IgD-negative memory B cell (primary cell): ENCODE data around the gene UCK2. TPM values are rescaled to one million over a fixed set of nuclear protein-coding genes. Genes with fewer than 3 reads are reported as not detected.
A peak's percentile ranks its signal among the peaks of the same experiment; 100 is the strongest.

Experiments used
- H3K27ac Mint-ChIP-seq, 3 donors: one replicate each; pipeline ENCODE4 v1.8.0; 2020 to 2022; ENCODE audit warnings: mild to moderate bottlenecking in 3 of 3, mixed read lengths in 3 of 3, moderate library complexity in 1 of 3
- H3K27me3 Mint-ChIP-seq: one replicate; pipeline ENCODE4 v1.8.0; 2021; ENCODE audit warnings: mixed read lengths
- H3K36me3 Mint-ChIP-seq: one replicate; pipeline ENCODE4 v1.8.0; 2020; ENCODE audit warnings: mild to moderate bottlenecking, mixed read lengths
- H3K4me1 Mint-ChIP-seq, 3 donors: one replicate each; pipeline ENCODE4 v1.8.0; 2020 to 2022; ENCODE audit warnings: mixed read lengths in 3 of 3, mild to moderate bottlenecking in 1 of 3
- H3K4me3 Mint-ChIP-seq, 4 donors: one replicate each; pipeline ENCODE4 v1.8.0; 2020 to 2022; ENCODE audit warnings: mild to moderate bottlenecking in 4 of 4, mixed read lengths in 4 of 4, moderate library complexity in 3 of 4
- H3K9me3 Mint-ChIP-seq, 3 donors: one replicate each; pipeline ENCODE4 v1.8.0; 2020 to 2021; ENCODE audit warnings: mixed read lengths in 3 of 3, mild to moderate bottlenecking in 1 of 3
- polyA plus RNA-seq: library from polyadenylated mRNA; unstranded; fragments of 300-500 nt; fragmentation: Illumina TruSeq; gene quantifications from one replicate; pipeline ENCODE4 v1.2.3, GENCODE V29; 2021

The UCK2 gene
- polyA plus RNA-seq, 1 donor from 2014 or later = 13.5 TPM

DNA sequence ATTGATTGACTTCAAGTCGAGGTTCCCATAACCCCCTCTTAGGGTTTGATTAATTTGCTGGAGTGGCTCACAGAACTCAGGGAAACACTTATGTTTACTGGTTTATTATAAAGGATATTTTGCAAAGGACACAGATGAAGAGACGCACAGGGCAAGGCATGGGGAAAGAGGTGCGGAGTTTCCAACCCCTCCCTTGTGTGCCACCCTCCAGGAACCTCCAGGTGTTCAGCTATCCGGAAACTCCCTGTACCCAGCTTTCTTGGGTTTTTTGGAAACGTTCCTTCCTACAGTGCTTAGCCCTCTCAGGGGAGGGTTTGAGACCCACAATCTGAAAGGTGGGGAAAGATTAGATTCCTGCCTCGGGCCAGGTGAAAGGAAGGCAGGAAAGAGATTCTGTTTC is 48.2 kb downstream of the UCK2 start:
- peak overlapping the region in 1 of 3 donors; percentile 14 for H3K27ac Mint-ChIP-seq
- no peak overlapping the region for H3K4me3 Mint-ChIP-seq

DNA sequence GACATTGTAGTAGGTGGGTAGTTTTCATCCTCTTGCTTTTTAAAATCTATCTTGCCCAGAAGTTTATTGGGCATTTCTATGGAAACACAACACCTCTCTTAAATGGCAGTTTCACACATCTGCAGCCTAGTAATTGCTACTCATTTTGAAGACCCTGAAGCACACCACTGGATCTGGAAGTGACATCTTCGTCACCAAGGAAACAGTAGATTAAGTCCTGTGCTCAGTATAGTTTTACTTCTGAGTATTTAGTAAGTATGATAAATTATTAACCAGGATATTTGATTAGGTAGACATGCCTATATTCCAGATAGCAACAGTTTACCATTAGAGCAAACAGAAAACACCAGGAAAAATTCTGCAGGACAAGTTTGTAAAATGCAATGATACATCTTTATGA is 48.7 kb downstream of the UCK2 start:
- Mint-ChIP-seq H3K27me3 (no peaks in the 10 kb centered on the region), H3K4me1 (peaks cover 25 to 49% (median 31%) of the 10 kb centered on the region in 3 donors), H3K9me3 (no peaks in the 10 kb centered on the region), H3K27ac (no peak overlapping the region), H3K36me3 (peaks cover 4% of the 10 kb centered on the region), H3K4me3 (no peak overlapping the region)

More for the DNA sequence above, 48.2 kb downstream of the UCK2 start:
- H3K27me3 Mint-ChIP-seq = no peaks in the 10 kb centered on the region
- H3K4me1 Mint-ChIP-seq = peaks cover 28 to 54% (median 36%) of the 10 kb centered on the region in 3 donors
- peaks cover 4% of the 10 kb centered on the region for H3K36me3 Mint-ChIP-seq
- no peaks in the 10 kb centered on the region for H3K9me3 Mint-ChIP-seq

DNA sequence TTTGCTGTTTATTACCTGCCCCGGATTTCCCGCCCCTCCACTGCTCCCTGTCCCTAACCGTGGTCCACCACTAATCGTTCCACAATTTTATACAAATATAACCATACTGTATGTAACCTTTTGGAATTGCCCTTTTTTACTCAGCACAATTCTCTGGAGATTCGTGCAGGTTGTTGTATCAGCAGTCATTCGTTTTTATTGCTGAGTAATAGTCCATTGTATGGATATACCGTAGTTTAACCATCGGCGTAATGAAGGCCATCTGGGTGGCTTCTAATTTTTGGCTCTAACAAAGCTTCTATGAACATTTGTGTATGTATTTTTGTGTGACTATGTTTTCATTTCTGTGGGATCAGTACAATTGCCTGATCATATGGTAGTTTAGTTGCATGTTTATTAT is 50.0 kb downstream of the UCK2 start:
- no peak overlapping the region for H3K27ac Mint-ChIP-seq
- H3K4me3 Mint-ChIP-seq = no peak overlapping the region
- H3K36me3 Mint-ChIP-seq = peaks cover 4% of the 10 kb centered on the region
- H3K27me3 Mint-ChIP-seq = no peaks in the 10 kb centered on the region
- H3K9me3 Mint-ChIP-seq = no peaks in the 10 kb centered on the region
- H3K4me1 Mint-ChIP-seq = peaks cover 25 to 44% (median 31%) of the 10 kb centered on the region in 3 donors

DNA sequence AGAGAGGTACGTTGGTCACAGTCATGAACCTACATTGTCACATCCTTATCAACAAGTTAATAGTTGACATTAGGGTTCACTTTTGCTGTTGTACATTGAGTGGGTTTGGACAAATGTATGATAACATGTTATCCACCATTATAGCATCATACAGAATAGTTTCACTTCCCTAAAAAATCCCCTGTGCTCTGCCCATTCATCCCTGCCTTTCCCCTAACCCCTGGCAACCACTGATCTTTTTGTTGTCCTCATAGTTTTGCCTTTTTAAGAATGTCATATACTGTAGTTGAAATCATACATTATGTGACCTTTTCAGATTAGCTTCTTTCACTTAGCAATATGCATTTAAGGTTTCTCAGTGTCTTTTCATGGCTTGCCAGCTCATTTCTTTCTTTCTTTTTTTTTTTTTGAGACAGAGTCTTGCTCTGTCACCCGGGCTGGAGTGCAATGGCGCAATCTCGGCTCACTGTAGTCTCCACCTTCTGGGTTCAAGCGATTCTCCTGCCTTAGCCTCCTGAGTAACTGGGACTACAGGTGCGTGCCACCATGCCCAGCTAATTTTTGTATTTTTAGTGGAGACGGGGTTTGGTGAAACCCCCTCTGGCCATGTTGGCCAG is 50.6 kb downstream of the UCK2 start:
- Mint-ChIP-seq H3K4me3 (no peak overlapping the region), H3K36me3 (peaks cover 6% of the 10 kb centered on the region), H3K9me3 (no peaks in the 10 kb centered on the region), H3K27ac (peak overlapping the region in 1 of 3 donors; percentile 2), H3K4me1 (peaks cover 24 to 38% (median 34%) of the 10 kb centered on the region in 3 donors), H3K27me3 (no peaks in the 10 kb centered on the region)

DNA sequence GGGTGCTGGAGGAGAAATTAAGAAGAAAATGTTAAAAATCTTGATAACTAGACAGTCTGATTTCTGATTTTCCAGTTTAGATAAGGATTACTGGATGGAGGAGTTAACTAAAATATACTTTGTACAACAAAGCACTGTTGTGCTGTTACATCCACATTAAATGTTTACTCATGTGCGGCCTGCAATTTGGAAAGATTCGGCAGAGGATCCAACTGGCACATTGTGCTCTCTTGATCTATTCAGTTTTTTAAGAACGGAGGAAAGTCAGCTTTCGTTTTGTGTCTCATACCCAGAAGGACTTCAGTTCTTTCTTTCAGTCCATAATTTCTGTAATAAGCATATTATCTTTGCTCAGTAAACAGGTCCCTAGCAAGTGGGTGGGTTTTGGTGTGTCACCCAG is 52.5 kb downstream of the UCK2 start:
- no peak overlapping the region for H3K4me3 Mint-ChIP-seq
- H3K9me3 Mint-ChIP-seq = no peaks in the 10 kb centered on the region
- peaks cover 22 to 34% (median 28%) of the 10 kb centered on the region in 3 donors for H3K4me1 Mint-ChIP-seq
- H3K36me3 Mint-ChIP-seq = peaks cover 4% of the 10 kb centered on the region
- H3K27ac Mint-ChIP-seq = no peak overlapping the region
- H3K27me3 Mint-ChIP-seq = no peaks in the 10 kb centered on the region

DNA sequence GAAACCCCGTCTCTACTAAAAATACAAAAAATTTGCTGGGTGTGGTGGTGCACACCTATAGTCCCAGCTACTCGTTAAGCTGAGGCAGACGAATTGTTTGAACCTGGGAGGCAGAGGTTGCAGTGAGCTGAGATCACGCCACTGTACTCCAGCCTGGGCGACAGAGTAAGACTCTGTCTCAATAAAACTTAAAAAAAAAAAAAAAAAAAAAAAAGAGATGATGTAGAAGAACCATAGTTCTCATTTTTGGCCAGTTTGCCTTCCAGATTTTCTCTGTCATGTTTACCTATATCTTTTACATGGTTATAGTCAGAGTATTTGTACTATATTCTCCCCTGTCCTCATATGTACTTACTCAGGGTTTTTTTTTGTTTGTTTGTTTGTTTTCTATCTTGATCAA is 53.6 kb downstream of the UCK2 start:
- Mint-ChIP-seq H3K4me1 (peaks cover 17 to 30% (median 18%) of the 10 kb centered on the region in 3 donors), H3K36me3 (peaks cover 4% of the 10 kb centered on the region), H3K27me3 (no peaks in the 10 kb centered on the region), H3K9me3 (no peaks in the 10 kb centered on the region), H3K4me3 (no peak overlapping the region), H3K27ac (peak overlapping the region in 1 of 3 donors; percentile 25)

DNA sequence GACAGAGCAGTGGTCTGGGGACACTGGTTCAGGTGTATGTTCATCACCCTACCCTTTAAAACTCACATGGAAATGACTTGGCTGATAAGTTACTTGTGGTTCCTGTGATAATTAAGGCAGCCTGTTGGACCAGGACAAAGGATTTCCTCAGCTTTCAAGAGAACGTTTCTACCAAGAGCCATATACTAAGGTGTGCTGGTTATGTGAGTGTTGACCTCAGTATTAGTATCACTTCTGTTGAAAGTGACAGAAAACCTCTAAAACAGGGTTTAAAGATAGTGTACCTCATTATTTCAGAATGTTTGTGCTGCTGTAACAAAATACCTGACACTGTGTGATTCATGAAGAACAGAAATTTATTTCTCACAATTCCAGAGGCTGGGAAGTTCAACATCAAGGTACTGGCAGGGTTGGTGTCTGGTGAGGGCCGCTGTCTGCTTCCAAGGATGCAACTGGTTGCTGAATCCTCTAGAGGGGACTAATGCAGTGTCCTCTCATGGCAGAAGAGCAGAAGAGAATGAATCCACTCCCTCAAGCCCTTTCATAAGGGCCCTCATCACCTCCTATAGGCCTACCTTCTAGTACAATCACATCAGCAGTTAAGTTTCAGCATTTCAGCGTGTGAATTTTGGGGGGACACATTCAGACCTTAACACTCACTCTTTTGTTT is 54.9 kb downstream of the UCK2 start:
- Mint-ChIP-seq H3K4me3 (peak overlapping the region in 1 of 4 donors; percentile 19), H3K36me3 (peaks cover 4% of the 10 kb centered on the region), H3K27me3 (no peaks in the 10 kb centered on the region), H3K27ac (no peak overlapping the region), H3K4me1 (peaks cover 7 to 30% (median 24%) of the 10 kb centered on the region in 3 donors), H3K9me3 (no peaks in the 10 kb centered on the region)

DNA sequence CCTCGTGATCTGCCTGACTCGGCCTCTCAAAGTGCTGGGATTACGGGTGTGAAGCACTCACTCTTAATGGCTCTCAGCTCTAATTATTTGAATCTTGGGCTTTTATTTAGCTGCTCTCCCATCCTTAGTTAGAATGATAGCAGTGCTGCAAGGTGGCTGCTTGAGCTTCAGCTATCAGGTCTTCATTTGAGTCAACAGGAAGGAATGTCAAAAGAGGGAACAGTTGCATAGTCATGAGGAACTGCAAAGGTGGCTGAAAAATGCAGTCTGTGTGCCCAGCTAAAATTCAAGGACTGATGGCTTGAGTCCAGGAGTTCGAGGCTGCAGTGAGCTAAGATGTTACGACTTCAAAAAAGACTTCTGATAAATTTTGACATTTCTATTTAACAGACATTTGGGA is 55.6 kb downstream of the UCK2 start:
- peaks cover 4% of the 10 kb centered on the region for H3K36me3 Mint-ChIP-seq
- H3K27ac Mint-ChIP-seq = no peak overlapping the region
- no peaks in the 10 kb centered on the region for H3K27me3 Mint-ChIP-seq
- no peaks in the 10 kb centered on the region for H3K9me3 Mint-ChIP-seq
- H3K4me3 Mint-ChIP-seq = no peak overlapping the region
- H3K4me1 Mint-ChIP-seq = peaks cover 7 to 28% (median 20%) of the 10 kb centered on the region in 3 donors

DNA sequence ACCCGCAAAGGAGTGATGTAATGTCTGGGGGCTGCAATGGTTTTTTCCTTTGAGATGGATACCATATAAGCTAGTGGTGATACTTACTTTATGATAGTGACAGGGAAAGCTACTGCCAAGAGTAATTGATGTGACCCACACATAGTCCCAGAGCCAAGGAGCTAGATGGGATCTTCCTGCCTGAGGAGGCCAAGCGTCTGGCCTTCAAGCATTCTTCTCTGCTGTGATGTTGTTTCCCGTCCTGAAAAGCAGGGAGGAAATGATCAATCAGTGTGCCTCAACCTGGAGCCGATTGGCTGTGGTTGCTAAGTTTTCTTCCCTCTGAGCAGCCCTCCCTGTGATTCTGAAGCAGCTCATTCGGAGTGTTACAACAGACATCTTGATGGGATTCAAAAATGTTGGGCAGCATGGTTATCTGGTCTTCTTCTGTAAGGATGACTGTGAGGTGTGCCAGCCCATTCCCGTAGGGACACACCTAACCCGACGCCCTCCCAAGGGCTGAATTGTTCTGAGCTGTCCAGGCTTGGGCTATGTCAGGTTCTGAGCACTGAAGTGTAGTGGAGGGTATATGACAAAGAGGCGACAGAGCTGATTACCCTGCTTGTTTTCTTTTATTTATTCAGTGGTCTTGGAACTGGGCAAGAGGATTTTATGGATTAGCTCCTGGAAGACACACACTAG is 56.7 kb downstream of the UCK2 start:
- Mint-ChIP-seq H3K4me3 (peak overlapping the region in 1 of 4 donors; percentile 43), H3K27ac (no peak overlapping the region), H3K27me3 (no peaks in the 10 kb centered on the region), H3K36me3 (peaks cover 4% of the 10 kb centered on the region), H3K4me1 (peaks cover 7 to 23% (median 17%) of the 10 kb centered on the region in 3 donors), H3K9me3 (no peaks in the 10 kb centered on the region)

DNA sequence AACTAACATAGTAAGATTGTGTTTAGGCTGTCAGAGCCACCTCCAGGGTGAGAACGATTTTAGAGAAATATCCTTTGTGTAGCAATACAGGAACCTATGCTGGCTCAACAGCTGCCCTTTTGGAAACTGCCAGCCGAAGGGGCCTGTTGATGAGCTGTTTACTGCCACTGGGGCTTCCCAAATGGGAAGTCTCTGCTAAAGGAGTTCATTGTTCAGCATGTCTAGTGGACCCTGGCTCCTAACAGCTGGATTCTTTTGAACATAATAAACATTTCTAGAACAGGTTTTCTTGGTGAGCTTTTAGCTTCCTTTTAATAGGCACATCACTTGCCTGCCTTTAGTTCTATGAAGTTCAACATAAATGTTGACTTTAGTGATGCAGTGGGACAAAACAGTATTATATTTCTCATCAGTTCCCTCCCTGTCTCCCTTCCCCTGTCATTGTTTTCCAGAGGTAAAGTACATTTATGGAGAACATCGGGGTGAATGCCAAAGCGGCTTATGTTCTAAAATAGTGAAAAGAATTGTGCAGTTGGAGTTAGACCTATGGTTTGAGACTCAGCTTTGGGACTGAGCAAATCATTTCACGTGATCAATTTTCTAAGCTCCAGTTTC is 57.4 kb downstream of the UCK2 start:
- Mint-ChIP-seq H3K36me3 (peaks cover 4% of the 10 kb centered on the region), H3K9me3 (no peaks in the 10 kb centered on the region), H3K27ac (no peak overlapping the region), H3K4me3 (no peak overlapping the region), H3K27me3 (no peaks in the 10 kb centered on the region), H3K4me1 (peaks cover 3 to 20% (median 15%) of the 10 kb centered on the region in 3 donors)

DNA sequence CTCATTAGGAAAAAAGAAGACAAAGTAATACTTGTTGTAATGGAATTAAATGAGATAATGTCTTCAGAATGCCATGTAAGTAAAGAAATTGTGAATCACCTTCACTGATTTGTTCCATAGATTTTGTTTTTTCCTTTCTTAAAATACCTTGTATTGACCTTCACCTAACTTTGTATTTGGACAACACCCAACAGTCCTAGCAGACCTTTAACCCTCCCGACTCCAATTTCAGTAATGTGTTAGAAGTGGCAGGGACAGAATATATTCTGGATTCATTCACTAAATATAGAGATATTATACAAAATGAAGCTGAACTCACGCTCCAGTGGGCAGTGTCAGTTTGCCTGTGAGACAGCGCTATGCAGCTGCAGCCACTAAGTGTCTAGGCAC is 57.9 kb downstream of the UCK2 start:
- Mint-ChIP-seq H3K36me3 (peaks cover 4% of the 10 kb centered on the region), H3K4me1 (peaks cover 0 to 20% (median 15%) of the 10 kb centered on the region in 3 donors), H3K27me3 (no peaks in the 10 kb centered on the region), H3K9me3 (no peaks in the 10 kb centered on the region), H3K27ac (no peak overlapping the region), H3K4me3 (no peak overlapping the region)

DNA sequence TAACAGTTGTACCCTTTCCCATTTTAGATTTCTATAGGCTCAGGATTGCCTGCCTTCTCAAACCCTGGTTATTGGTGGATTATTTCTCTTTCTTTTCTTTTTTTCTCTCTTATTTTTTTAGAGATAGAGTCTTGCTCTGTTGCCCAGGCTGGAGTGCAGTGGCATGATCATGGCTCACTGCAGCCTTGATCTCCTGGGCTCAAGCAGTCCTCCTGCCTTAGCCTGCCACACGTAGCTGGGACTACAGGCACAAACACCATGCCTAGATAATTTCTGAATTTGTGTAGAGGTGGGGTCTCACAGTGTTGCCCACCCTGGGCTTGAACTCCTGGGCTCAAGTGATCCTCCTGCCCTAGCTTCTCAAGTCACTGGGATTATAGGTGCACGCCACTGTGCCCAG is 58.8 kb downstream of the UCK2 start:
- no peak overlapping the region for H3K4me3 Mint-ChIP-seq
- no peak overlapping the region for H3K27ac Mint-ChIP-seq
- H3K4me1 Mint-ChIP-seq = peaks cover 0 to 19% (median 14%) of the 10 kb centered on the region in 3 donors
- H3K27me3 Mint-ChIP-seq = no peaks in the 10 kb centered on the region
- peaks cover 4% of the 10 kb centered on the region for H3K36me3 Mint-ChIP-seq
- H3K9me3 Mint-ChIP-seq = no peaks in the 10 kb centered on the region

DNA sequence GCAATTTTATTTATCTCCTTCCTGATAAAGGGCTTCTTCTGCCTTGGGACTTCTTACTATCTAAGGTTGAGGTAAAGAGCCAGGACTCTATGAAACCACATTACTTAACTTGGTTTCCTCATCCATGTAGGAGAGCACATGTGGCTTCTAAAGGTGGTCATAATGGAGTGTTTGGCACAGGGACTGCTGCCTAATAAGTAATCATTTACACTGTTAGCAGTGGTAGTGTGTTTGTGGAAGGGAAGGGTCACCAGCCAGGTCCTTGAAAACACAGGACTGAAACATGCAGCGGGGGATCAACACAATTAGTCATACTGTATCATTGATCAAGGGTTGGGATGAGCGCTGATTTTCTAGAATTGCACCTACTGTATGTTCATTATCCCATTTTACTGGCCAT is 59.6 kb downstream of the UCK2 start:
- Mint-ChIP-seq H3K27me3 (no peaks in the 10 kb centered on the region), H3K9me3 (no peaks in the 10 kb centered on the region), H3K36me3 (peaks cover 6% of the 10 kb centered on the region), H3K27ac (no peak overlapping the region), H3K4me3 (peak overlapping the region in 1 of 4 donors; percentile 34), H3K4me1 (peaks cover 0 to 17% (median 11%) of the 10 kb centered on the region in 3 donors)

DNA sequence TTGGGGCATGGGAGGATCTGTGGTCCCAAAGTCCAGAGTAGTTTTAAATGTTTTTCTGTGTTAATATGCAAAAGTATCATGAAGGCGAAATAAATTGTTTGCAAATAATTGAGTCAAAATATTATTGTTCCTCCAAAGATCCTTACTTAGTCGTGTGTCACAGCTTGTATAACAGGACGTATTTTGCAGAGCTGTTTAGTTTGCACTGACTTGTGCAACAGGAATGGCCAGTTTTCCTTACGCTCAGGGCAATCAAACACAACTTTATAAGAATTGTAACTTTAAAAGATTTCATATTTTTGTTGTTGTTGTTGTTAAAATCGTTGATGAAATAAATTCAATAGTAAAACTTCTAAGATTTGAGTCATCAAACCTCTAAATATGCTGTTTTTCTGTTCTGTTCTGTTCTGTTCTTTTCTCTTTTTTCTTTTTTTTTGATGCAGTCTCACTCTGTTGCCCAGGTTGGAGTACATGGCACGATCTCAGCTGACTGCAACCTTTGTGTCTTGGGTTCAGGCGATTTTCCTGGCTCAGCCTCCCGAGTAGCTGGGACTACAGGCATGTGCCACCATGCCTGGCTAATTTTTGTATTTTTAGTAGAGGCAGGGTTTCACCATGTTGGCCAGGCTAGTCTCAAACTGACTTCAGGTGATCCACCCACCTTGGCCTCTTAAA is 60.6 kb downstream of the UCK2 start:
- Mint-ChIP-seq H3K36me3 (peaks cover 8% of the 10 kb centered on the region), H3K27me3 (no peaks in the 10 kb centered on the region), H3K27ac (no peak overlapping the region), H3K9me3 (no peaks in the 10 kb centered on the region), H3K4me1 (peaks cover 0 to 11% (median 9%) of the 10 kb centered on the region in 3 donors), H3K4me3 (no peak overlapping the region)

DNA sequence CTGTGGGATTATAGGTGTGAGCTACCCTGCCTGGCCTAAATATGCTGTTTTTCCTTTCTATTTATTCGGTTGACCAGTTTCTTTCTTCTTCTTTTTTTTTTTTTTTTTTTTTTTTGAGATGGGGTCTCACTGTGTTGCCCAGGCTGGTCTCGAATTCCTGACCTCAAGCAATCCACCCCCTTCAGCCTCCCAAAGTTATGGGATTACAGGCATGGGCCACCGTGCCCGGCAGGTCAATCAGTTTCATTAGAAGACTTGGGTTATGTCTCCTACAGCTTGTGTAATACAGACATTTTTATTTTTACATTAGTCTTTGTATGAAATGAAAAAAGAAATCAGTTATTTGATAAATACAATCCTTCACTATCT is 61.1 kb downstream of the UCK2 start:
- no peak overlapping the region for H3K4me3 Mint-ChIP-seq
- H3K36me3 Mint-ChIP-seq = peaks cover 9% of the 10 kb centered on the region
- no peak overlapping the region for H3K27ac Mint-ChIP-seq
- no peaks in the 10 kb centered on the region for H3K9me3 Mint-ChIP-seq
- no peaks in the 10 kb centered on the region for H3K27me3 Mint-ChIP-seq
- H3K4me1 Mint-ChIP-seq = peaks cover 0 to 9% (median 9%) of the 10 kb centered on the region in 3 donors
